ENCODE data around the gene HSPA9. TPM values are rescaled to one million over a fixed set of nuclear protein-coding genes. Genes with fewer than 3 reads are reported as not detected.

Gene HSPA9
- total and polyA plus RNA-seq, 2 of the 13 experiments (the other 11 are each of a cell fraction or from before 2014, with no cell fraction given) = 165 to 478 TPM

DNA sequence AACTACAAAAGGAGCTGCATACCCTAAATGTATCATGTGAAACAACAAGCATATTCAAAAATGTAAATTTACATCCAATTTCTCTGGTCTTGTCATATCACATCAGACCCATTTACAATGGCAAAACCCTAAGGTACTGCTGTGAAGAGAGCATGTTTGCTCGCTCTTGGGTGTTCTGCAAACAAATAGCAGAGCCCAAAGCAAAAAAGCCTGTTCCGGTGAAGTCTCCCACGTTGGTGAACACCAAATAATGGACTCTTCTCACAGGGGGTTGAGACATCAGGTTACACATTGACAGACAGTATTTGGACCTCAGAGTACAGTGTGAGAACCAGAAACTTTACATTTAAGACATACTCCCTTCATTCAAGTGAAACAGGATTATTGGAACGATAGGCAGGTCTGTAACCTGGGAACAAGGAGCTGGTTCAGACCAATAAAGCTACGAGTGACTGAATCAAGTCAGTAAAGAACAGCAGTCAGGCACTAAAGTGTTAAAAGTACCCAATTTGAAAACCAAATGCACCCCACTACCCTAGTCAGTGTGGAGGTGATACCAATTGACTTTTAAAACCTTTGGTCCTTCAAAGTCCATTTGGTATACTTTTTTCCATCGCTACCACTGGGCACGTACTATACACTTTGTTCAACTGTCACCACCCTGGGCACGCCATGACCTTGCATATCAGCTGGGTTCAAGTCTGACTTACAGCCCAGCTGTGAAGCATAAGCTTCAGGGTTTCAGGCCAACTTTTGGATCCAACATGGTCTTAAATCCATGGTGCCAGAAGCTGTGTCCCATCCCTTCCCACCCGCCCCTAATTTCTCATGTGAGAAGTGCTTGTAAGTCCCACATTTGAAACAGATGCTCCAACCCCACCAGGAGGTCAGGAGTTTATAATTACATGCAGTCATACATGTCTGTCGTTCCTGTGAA lies 68.6 kb downstream of the HSPA9 start (continued):
- TF ChIP-seq, protein P1, sequence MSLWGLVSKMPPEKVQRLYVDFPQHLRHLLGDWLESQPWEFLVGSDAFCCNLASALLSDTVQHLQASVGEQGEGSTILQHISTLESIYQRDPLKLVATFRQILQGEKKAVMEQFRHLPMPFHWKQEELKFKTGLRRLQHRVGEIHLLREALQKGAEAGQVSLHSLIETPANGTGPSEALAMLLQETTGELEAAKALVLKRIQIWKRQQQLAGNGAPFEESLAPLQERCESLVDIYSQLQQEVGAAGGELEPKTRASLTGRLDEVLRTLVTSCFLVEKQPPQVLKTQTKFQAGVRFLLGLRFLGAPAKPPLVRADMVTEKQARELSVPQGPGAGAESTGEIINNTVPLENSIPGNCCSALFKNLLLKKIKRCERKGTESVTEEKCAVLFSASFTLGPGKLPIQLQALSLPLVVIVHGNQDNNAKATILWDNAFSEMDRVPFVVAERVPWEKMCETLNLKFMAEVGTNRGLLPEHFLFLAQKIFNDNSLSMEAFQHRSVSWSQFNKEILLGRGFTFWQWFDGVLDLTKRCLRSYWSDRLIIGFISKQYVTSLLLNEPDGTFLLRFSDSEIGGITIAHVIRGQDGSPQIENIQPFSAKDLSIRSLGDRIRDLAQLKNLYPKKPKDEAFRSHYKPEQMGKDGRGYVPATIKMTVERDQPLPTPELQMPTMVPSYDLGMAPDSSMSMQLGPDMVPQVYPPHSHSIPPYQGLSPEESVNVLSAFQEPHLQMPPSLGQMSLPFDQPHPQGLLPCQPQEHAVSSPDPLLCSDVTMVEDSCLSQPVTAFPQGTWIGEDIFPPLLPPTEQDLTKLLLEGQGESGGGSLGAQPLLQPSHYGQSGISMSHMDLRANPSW (CRISPR knock-in tag; IDR thresholded peaks at IDR 0.05; ENCODE audit: borderline replicate concordance) = no peak
- TF ChIP-seq ZC3H4 (CRISPR knock-in tag; IDR thresholded peaks at IDR 0.05; ENCODE audit: borderline replicate concordance) (no peak), ZNF275 (CRISPR knock-in tag; IDR thresholded peaks at IDR 0.05; ENCODE audit: borderline replicate concordance) (no peak), ARNTL (CRISPR knock-in tag; IDR thresholded peaks at IDR 0.05) (no peak), ZNF552 (CRISPR knock-in tag; IDR thresholded peaks at IDR 0.05; ENCODE audit: borderline replicate concordance) (no peak), AKNA (CRISPR knock-in tag; IDR thresholded peaks at IDR 0.05; ENCODE audit: borderline replicate concordance) (no peak), RFXANK (CRISPR knock-in tag; IDR thresholded peaks at IDR 0.05) (no peak), TARDBP (CRISPR knock-in tag; IDR thresholded peaks at IDR 0.05) (peak; percentile 54; the same call in 1 of the 2 replicates), TEAD3 (CRISPR knock-in tag; optimal IDR thresholded peaks at IDR 0.05; ENCODE audit: borderline replicate concordance) (peak; percentile 38)
- TF ChIP-seq, protein P2, sequence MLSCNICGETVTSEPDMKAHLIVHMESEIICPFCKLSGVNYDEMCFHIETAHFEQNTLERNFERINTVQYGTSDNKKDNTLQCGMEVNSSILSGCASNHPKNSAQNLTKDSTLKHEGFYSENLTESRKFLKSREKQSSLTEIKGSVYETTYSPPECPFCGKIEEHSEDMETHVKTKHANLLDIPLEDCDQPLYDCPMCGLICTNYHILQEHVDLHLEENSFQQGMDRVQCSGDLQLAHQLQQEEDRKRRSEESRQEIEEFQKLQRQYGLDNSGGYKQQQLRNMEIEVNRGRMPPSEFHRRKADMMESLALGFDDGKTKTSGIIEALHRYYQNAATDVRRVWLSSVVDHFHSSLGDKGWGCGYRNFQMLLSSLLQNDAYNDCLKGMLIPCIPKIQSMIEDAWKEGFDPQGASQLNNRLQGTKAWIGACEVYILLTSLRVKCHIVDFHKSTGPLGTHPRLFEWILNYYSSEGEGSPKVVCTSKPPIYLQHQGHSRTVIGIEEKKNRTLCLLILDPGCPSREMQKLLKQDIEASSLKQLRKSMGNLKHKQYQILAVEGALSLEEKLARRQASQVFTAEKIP (CRISPR knock-in tag; IDR thresholded peaks at IDR 0.05; ENCODE audit: borderline replicate concordance) = no peak
